ENCODE data around the gene FGF12.
"Not testable (repeated sequence)": the region's sequence is repeated elsewhere in the genome, so short reads cannot be mapped to it uniquely, and the experiment has no call there.

The FGF12 gene

DNA sequence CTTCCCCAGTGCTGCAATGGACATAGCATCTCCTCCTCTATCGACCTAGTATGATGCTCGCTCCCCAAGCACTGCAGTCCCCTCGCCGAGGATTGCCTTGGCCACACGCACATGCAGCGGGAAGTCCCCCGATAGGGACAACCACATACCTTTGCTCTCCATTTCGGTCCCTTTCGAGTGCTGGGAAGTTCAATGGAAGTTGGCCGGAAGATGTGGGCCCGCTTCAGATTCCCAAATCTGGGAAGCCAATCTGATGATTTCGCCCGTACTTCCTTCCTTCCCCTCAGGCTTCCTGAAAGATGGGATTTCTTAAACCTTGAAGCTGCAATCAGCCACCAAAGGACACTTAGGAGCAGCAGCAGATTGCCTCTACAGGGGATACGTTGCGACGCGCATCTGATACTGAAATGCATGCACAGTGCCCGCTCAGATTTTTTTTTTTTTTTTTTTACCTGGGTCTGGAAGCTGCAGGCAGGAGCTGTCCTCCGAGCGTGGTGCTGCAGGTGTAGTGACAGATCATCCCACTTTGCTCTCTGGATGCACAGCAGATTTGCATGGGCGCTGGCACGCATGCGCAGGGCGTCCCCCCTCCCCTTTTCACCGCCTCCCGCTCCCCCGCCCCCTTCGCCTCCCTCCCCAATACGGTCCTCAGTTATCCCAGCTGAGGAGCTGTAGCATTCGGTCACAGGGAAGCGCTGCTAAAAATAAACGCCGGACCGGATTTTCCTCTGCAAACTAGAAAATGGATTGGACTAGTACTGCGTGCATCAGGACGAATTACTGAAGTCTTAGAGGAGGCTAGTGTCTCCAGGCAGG is at the start of gene FGF12:
TSS of gene FGF12 (minus strand) at position 510 of the 816 bp plus-strand sequence.
- no peak for DNase-seq

DNA sequence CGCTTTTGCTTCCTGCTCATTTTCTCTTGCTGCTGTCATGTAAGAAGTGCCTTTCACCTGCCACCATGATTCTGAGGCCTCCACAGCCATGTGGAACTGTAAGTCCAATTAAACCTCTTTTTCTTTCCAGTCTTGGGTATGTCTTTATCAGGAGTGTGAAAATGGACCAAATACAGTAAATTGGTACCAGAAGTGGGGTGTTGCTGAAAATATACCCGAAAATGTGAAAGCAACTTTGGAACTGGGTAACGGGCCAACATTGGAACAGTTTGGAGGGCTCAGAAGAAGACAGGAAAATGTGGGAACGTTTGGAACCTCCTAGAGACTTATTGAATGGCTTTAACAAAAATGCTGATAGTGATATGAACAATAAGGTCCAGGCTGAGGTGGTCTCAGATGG is 47.0 kb upstream of the FGF12 start:
- DNase-seq: not testable (repeated sequence)

DNA sequence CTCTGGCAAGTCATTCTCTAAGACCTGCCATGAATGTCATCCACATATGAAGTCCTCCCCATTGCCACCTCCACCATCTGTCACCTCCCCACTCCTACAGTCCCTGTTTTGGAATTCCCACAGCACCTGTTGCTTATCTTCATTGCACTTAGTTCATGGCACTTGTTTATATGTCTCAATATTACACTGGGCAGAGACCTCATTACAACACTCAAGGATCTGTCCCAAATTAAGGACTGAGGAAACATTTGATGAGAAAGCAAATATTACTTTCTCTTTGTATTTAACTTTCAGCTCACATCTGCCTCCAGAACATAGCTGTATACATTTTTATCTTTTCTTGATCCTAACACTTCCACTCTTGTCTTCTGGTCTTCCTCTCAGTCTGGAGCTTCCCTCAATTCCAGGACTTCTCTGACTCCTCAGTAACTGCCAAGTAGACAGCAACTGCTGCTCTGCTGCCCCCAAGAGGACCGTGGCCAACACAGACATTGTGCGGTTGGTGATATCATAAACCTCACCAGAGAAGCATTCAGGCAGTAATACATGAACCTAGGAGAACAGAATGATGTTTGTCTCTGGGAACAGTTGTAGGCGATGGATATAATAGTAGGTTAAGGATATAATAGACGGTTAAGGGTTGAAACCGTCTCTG is 45.0 kb upstream of the FGF12 start:
- no peak for DNase-seq

DNA sequence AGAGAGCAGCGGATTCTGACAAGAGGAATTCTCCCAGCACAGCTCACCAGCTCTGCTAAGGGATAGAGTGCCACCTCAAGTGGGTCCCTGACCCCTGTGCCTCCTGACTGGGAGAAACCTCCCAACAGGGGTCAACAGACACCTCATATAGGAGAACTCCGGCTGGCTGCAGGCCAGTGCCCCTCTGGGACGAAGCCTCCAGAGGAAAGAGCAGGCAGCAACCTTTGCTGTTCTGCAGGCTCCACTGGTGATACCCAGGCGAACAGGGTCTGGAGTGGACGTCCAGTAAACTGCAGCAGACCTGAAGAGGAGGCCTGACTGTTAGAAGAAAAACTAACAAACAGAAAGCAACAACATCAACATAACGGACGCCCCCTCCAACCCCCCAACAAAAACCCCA is 31.3 kb upstream of the FGF12 start:
- DNase-seq: no peak

DNA sequence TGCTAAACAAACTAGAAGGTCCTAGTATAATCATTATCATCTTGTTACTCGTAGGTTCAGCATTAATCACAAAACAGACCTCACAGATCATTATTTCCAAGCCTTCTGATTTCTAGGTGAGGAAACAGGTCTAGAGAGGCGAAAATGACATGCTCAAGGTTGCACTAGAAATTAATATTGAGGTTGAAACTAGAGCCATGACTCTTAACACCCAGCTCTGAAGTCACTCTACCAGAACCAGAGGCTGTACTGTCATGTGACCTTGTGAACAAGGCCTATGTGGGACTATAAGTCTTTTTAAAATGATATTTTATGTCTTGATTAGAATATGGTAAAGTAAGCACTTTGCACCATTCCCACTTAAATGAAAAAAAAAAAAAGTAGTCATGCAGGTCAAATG is 23.8 kb upstream of the FGF12 start:
- DNase-seq: no peak

DNA sequence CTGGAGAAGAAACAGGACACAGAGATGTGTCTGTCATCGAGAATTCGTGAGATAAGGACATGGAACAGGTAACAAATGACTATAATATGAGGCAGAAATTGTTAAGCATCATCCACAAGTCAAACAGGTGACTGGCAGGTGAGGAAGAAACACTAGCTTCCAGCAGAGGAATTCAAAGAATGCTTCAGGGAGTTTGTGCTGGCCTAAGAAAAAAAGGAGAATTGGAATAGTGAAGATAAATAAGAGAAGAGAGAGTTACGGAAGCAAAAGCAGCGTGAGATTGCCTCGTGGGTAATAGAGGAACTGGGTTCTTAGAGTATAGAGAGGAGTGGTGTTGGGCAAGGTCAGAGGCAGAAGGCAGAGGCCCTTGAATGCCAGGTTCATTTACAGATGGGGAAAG is 22.9 kb upstream of the FGF12 start:
- DNase-seq: no peak

DNA sequence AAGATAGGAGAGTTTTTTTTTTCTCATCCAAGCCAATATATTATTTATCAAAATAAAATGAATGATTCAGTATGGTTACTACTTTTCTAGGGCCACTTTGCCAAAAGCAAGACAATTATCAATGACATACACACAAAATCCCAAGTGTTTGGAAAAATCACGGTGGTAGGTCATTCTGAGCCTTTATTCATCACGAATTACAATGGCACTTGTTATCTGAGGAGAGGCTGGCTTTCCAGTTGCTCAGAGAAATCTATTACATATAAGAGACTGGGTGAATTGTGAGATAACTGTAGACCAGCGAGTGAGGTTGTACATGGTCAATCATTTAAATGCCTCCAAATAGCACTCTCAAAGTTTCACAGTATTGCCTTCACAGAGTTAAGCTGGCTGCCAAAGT is 20.4 kb upstream of the FGF12 start:
- DNase-seq: no peak

DNA sequence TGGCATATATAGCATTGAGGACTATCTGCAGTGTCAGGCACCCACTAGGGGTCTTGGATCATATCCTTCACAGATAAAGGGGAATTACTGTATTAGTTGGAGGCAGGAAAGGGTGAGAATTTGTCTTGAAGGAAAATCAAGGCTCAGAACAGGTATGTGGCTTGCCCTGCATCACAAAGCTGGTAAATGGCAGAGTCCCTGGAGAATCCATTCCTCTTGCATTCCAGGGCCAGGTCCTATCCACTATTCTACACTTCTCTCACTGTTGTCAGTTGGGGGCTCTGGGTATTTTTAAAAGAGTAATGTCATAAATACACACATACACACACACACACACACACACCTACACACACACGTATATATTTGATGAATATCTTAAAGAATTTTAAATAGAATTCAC is 19.8 kb upstream of the FGF12 start:
- no peak for DNase-seq

DNA sequence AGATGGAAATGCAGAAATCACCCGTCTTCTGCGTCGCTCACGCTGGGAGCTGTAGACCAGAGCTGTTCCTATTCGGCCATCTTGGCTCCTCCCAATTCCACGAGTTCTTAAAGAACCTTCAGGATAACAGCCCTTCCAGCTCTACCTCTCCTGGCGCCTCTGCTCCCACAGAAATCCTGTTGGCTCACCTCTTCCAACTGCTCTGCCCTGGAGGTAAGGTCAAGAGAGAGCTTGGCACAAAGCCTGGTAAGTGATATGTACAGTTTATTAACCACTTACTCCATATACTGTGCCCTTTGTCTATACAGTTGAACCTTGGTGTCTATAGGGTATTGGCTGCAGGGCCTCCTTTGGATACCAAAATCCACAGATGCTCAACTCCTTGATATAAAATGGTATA is 17.8 kb upstream of the FGF12 start:
- DNase-seq: no peak

DNA sequence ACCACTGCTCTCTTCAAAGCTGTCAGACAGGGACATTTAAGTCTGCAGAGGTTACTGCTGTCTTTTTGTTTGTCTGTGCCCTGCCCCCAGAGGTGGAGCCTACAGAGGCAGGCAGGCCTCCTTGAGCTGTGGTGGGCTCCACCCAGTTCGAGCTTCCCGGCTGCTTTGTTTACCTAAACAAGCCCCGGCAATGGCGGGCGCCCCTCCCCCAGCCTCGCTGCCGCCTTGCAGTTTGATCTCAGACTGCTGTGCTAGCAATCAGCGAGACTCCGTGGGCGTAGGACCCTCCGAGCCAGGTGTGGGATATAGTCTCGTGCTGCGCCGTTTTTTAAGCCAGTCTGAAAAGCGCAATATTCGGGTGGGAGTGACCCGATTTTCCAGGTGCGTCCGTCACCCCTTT is 17.3 kb upstream of the FGF12 start:
- DNase-seq: not testable (repeated sequence)

DNA sequence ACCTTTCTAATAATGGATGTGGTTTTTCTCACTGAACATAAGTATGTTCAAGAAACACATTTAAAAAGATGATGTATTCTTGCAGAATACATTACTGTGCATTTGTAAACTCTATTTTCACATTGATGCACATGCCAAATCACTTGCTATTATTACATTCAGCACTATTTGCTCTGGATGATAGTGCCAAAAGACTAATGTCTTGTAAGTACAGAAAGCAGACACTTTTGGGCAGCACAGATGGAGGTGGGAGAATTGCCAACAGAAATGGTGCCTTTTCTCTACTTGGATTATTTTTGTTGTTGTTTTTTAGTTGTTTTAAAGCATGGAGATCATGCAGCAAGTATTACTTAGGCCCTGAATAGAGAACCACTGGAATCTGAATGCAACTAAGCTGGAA is 10.2 kb upstream of the FGF12 start:
- DNase-seq: no peak

DNA sequence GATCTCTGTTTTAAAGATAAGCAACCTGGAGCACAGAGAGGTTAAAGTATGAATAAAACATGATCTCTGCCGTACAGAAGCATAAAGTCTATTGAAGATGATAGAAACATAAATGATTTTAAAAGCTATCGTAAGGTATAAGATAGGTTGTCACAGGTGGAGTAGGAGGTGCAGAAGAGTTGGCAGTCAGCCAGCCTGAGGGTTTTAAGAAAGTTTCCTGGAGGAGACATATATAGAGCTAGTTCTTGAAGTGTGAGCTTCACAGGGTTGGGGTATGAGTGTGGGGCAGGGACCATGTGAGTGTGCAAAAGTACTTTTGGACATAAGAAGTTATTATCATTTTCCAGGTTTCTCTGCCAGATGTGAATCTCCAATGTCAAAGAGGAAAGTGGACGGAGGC is 3.9 kb upstream of the FGF12 start:
- DNase-seq: no peak

DNA sequence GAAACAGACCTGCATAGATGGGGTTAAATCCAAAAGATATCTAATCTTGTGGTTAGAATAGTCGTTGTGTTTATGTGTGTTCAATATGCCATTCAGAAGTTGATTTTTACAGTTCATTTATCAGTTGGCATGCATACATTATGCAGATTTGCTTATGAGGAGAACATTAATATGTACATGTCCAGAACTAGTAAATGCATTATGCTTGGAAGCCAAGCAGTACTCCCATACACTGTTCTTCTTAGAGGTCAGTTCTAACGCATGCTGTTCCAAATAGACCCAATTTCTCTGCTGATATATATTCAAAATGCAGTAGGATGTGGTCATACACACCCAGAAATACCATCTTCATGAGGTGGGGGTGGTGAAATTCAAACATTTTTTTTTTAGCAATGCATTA is 956 bp downstream of the FGF12 start:
- DNase-seq: no peak

DNA sequence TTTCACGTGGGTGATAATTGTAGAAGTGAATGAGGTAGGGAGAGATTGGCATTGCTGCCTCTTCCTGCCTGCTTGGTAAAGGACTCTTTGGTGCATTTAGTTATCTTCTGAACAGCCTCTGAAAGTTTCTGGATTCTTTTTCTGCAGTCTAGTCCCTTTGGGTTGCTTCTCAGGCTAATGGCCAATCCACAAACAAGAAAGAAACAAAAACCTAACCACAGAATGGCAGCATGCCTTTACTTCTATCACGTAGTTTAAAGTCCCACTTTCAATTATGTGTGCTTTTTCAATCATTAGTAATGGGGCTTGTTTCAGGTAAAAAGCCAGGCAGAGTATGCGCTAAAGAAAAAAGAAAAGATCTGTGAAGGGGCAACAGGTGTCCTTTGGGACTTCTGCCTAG is 7.4 kb downstream of the FGF12 start:
- DNase-seq: no peak

DNA sequence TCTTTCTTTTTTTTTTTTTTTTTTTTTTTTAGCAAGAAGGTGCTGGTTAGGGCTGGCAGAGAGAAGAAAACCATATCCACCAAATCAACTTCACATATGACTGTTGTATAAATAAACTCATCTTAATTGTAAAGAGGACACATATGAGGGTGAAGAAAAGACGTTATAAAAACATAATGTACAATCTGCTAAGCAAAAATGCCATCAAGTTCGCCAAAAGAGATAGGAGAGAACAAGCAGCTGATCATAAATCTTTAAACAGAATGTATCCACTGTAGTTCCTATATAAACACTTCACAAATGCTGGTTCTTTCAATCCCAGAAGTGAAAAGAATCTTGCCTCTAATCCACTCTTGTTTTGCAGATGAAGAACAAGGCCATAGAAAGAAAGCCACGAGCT is 9.2 kb downstream of the FGF12 start:
- no peak for DNase-seq

DNA sequence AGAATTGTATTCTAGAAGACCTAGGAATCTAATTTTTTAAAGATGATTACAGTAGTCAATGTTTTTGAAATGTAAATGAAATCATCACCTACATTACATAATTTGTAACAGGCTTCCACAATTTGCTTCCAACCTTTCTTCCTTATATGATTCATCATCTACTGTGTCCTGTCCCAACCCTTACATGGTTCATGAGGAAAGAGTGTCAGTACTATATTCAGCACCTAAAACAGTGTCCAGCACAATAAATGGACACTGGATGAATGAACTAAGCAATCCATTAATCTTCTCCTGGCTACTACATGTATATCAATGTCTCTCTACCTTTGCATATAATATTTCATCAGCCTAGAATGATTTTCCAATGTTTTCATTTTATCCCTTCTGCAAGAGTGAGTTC is 12.2 kb downstream of the FGF12 start:
- DNase-seq: no peak

DNA sequence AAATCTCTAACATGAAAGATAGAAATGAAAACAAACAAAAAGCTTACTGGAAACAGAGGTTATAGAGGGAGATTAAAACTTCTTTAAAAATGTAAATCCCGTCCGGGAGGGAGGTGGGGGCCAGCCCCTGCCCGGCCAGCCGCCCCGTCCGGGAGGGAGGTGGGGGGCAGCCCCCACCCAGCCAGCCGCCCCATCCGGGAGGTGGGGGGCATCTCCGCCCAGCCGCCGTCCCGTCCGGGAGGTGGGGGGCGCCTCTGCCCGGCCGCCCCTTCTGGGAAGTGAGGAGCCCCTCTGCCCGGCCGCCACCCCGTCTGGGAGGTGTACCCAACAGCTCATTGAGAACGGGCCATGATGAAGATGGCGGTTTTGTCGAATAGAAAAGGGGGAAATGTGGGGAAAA is 16.2 kb downstream of the FGF12 start:
- not testable (repeated sequence) for DNase-seq

DNA sequence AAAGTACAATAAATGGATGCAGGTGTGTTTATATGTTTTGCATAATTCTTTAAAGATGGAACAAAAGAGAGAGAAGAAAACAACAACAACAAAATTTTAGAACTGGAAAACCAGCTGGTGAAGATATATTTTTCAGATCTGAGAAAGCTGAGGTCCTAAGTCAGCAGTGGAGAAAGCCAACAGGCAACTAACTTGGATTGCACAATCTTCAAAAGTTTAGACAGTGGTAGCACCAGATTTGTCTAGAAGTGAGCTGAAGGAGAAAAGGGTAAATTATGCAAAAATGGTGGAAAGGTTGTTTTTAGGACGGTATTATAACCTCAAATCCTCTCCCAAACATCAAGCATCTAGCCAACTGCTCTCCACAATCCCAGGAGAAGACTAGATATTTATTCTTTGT is 17.0 kb downstream of the FGF12 start:
- no peak for DNase-seq

DNA sequence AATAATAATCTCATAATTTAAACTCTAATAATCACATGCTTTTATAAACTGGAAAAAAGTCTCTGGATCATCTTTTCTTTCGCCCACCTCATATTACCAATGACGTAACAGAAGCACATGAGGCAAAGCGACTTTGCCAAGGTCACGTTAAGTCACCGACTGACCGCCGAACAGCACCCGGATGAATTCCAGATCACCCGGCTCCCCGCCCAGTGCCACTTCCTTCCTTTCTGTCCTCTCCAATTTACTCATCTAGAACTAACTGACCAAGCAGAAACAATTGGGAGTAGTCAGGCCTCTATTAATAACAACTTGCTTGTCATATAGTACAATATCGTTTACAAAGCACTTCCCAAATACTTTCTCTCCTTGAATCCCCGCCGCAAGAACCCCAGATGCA is 21.1 kb downstream of the FGF12 start:
- DNase-seq: no peak

DNA sequence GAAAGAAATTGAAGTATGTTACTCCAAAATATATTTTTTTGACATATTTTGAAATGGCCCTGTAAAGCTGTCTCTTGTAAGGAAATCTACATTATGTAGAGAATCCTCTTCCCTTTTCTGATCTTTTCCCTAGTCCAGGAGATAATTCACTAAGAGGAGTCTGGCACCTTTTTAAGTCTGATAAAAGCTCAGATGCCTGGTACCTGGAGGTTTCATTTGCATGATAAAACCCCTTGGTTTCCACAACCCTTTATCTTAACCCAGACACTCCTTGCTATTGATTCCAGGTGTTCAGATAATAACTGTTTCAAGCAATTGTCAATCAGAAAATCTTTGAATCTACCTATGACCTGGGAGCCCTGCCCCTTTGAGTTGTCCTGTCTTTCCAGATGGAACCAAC is 26.5 kb downstream of the FGF12 start:
- no peak for DNase-seq

DNA sequence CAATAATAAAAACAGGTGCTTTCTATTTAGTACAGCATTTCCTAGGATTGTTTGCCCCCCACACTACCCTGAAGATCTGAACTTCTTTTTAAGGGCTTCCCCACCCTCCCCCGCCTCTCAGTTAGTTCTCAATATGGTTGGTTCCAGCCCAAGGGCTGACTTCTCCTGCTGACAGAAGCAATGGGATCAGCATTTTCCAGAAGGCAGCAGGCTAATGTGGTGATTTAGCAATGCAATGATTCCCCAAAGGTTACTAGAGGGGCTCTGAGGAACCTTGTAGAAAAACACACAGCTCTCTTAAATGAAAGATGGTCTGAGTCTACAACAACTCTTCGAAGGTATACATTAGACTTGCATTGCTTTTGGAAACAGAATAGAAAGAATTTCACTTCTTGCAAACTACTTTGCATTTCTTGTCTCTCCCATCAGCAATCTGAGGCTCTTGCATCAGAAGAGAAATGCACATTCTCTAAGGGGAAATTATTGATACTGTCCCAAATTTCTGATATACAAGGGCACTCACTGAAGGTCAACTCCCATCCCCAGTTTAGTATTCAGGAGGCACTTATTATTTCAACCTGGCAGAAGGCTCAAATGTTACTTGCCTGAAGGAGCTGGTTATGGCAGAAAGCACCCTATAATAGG is 30.3 kb downstream of the FGF12 start:
- no peak for DNase-seq

DNA sequence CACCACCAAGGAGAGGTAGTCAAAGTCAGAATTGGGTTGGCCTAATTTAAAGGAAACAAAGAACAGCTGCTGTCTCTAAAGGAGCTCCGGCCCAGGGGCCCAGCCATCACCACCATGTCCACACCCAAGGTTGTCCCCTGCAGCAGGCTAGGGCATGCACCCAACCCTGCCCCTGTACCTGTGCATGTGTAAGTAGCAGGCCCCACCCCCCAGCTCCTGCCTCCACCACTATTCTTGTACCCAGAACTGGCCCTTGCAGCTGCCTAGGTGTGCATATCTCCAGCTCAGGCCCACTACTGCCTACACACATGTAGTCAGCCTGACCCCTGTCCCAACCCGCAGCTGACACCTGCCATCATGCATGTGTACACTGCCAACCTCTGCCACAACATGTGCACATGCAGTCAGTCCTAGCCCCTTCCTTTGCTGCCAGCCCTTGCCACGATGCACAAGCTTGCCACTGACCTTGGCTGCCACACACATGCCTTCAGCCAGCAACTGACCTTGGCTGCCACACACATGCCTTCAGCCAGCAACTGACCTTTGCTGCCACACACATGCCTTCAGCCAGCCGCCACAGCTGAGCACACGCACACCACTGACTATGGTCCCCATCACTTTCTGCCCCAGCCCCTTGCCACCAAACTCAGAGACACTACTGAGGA is 39.7 kb downstream of the FGF12 start:
- no peak for DNase-seq

DNA sequence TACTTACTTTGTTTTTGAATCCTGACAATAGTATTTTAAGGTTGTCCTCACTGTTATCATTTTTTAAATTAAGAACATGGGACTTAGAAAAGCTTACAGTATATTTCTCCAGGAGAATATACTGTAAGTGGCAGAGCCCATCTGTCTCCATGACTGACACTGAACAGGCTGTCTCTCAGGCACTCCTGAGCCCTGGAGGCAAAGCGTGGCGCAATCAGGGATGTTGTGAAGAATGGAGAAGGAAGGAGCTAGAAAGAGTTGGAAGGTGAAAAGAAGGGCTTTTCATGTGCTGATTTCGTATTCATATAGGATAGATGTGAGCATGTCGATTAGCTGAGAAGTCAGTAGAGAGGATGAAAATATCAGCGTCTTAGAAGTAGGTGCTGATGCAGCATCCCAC is 41.5 kb downstream of the FGF12 start:
- DNase-seq: no peak

DNA sequence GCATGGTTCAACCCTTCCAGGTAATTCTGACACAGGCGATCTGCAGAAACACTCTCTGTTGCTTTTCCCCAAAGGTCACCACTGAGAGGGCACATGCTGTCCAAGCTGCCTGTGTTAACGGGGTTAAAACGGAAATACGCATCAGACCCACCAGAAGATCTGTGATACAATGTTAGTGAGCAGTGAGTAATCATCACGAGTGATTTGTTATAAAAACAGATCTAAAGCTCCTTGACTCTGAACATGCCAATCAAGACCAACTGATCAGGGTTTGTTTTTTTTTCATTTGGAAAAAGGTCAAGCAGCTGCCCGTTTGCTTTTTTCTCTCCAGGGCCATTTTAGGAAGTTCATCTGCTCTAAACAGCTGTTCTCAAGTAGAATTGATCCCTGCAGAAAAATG is 43.2 kb downstream of the FGF12 start:
- no peak for DNase-seq
